ENCODE results near the gene ACP4. TPM values are rescaled to one million over a fixed set of nuclear protein-coding genes. Genes with fewer than 3 reads are reported as not detected.

ACP4 gene
- total and polyA plus RNA-seq, 2 of the 13 experiments (the other 11 are each of a cell fraction or from before 2014, with no cell fraction given), result 0.08 TPM; not detected in 1

GRCh38 chr19:50791594-50792271 is 1.5 kb downstream of the ACP4 start (continued):
- TF ChIP-seq RNF219 (CRISPR knock-in tag; IDR thresholded peaks at IDR 0.05), result no peak
- TF ChIP-seq ZBTB7A (CRISPR knock-in tag; IDR thresholded peaks at IDR 0.05), result peak; percentile 67; the same call in 1 of the 2 replicates
- TF ChIP-seq ZNF275 (CRISPR knock-in tag; IDR thresholded peaks at IDR 0.05; ENCODE audit: borderline replicate concordance), result no peak
- no peak for TF ChIP-seq ZNF33A (CRISPR knock-in tag; IDR thresholded peaks at IDR 0.05; ENCODE audit: borderline replicate concordance)
- no peak for TF ChIP-seq ZNF326 (CRISPR knock-in tag; IDR thresholded peaks at IDR 0.05; ENCODE audit: borderline replicate concordance)
- TF ChIP-seq ZNF276 (CRISPR knock-in tag; IDR thresholded peaks at IDR 0.05; ENCODE audit: low read depth), result no peak
- TF ChIP-seq CREB3 (CRISPR knock-in tag; IDR thresholded peaks at IDR 0.05), result no peak
- TF ChIP-seq HNF4G (IDR thresholded peaks at IDR 0.05; ENCODE audit: borderline replicate concordance, low read depth, low read length), result peak; percentile 79
- peak; percentile 70; the same call in 1 of the 2 replicates for TF ChIP-seq HNF4G (CRISPR knock-in tag; IDR thresholded peaks at IDR 0.05; ENCODE audit: borderline replicate concordance, low read depth)
- TF ChIP-seq MED8 (CRISPR knock-in tag; IDR thresholded peaks at IDR 0.05; ENCODE audit: insufficient replicate concordance), result no peak
- no peak for TF ChIP-seq RBM39 (IDR thresholded peaks at IDR 0.05; ENCODE audit: low read depth, low read length, poor library complexity, severe bottlenecking)
- TF ChIP-seq ZFAT (CRISPR knock-in tag; conservative IDR thresholded peaks at IDR 0.05), result no peak
- no peak for TF ChIP-seq ZNF383 (CRISPR knock-in tag; IDR thresholded peaks at IDR 0.05; ENCODE audit: borderline replicate concordance)
- no peak for TF ChIP-seq USF2 (IDR thresholded peaks at IDR 0.05; ENCODE audit: low read depth, low read length)
- TF ChIP-seq USF2 (CRISPR knock-in tag; IDR thresholded peaks at IDR 0.05; ENCODE audit: borderline replicate concordance), result no peak
- TF ChIP-seq ZNF800 (CRISPR knock-in tag; IDR thresholded peaks at IDR 0.05), result no peak
- no peak for TF ChIP-seq TEAD2 (CRISPR knock-in tag; IDR thresholded peaks at IDR 0.05)
- TF ChIP-seq KAT8 (CRISPR knock-in tag; IDR thresholded peaks at IDR 0.05), result no peak

Measured in HepG2 (cell line).